OCI-LY7 (cell line): ENCODE results near the gene MCUB. TPM values are rescaled to one million over a fixed set of nuclear protein-coding genes. Genes with fewer than 3 reads are reported as not detected.

ENCODE experiments used
- Bru-seq: library from RNA; stranded (reverse); fragments of 400-500 nt; gene quantifications from one replicate; lab custom pipeline; 2021; lab: Mats Ljungman, UMichigan
- BruChase-seq, 2 experiments: library from RNA; stranded (reverse); fragments of 400-500 nt; gene quantifications; one replicate each; lab custom pipeline; 2021; lab: Mats Ljungman, UMichigan
- BruUV-seq: library from RNA; stranded (reverse); fragments of 400-500 nt; replicated peaks from 2 replicates; lab custom pipeline; 2021; lab: Mats Ljungman, UMichigan
- CTCF ChIA-PET: fragments of 300-600 bp; sonication (Branson Sonifier 250); formaldehyde crosslinking; loops from one replicate; lab custom pipeline; 2022; ENCODE audit warnings: antibody characterized with exemption; ENCODE audit not compliant: unreplicated experiment; lab: Charles Lee
- POLR2A ChIA-PET: fragments of 300-600 bp; sonication (Branson Sonifier 250); formaldehyde crosslinking; loops from one replicate; lab custom pipeline; 2022; ENCODE audit warnings: antibody characterized with exemption; lab: Charles Lee
- DNase-seq: peaks from one replicate; pipeline ENCODE4 v3.0.0-alpha.2; 2015; ENCODE audit warnings: low spot score
- H2AFZ ChIP-seq: fragments of 200-600 bp; sonication (generic), shearing (Covaris generic); 2 replicates; pipeline ENCODE4 v1.6.1; 2014; ENCODE audit warnings: mild to moderate bottlenecking, antibody characterized with exemption, low read length, moderate library complexity
- H3K27ac ChIP-seq: fragments of 200-600 bp; sonication (generic); 2 replicates; pipeline ENCODE4 v1.5.1; 2014; ENCODE audit warnings: mixed run types, low read depth, mild to moderate bottlenecking, moderate library complexity, low read length, inconsistent platforms; ENCODE audit not compliant: poor library complexity, severe bottlenecking
- H3K36me3 ChIP-seq: fragments of 200-600 bp; sonication (generic); 2 replicates; pipeline ENCODE4 v1.6.1; 2014; ENCODE audit warnings: mild to moderate bottlenecking, antibody characterized with exemption, low read length, moderate library complexity, mixed read lengths; ENCODE audit not compliant: insufficient read depth
- H3K4me1 ChIP-seq: fragments of 200-600 bp; sonication (generic); 2 replicates; pipeline ENCODE4 v1.5.1; 2014; ENCODE audit warnings: mild to moderate bottlenecking, low read length; ENCODE audit not compliant: insufficient read depth, poor library complexity, severe bottlenecking
- H3K4me2 ChIP-seq: fragments of 200-600 bp; sonication (generic); 2 replicates; pipeline ENCODE4 v1.6.1; 2014; ENCODE audit warnings: mild to moderate bottlenecking, low read length
- H3K4me3 ChIP-seq: fragments of 200-600 bp; sonication (generic); 2 replicates; pipeline ENCODE4 v1.5.1; 2014; ENCODE audit warnings: mild to moderate bottlenecking, low read depth, low read length; ENCODE audit not compliant: poor library complexity, severe bottlenecking
- H3K79me2 ChIP-seq: fragments of 200-600 bp; sonication (generic); 2 replicates; pipeline ENCODE4 v1.6.1; 2016; ENCODE audit warnings: low read depth, mild to moderate bottlenecking, low read length, moderate library complexity, mixed read lengths; ENCODE audit not compliant: insufficient read depth
- H3K9me2 ChIP-seq: fragments of 200-600 bp; sonication (generic); 2 replicates; pipeline ENCODE4 v1.6.1; 2016; ENCODE audit warnings: mild to moderate bottlenecking, low read length, mixed read lengths; ENCODE audit not compliant: insufficient read depth
- H3K9me3 ChIP-seq: fragments of 200-600 bp; sonication (generic); 2 replicates; pipeline ENCODE4 v1.6.1; 2014; ENCODE audit warnings: mild to moderate bottlenecking, mixed run types, low read length, mixed read lengths
- H4K20me1 ChIP-seq: fragments of 200-600 bp; sonication (generic); 2 replicates; pipeline ENCODE4 v1.6.1; 2014; ENCODE audit warnings: mild to moderate bottlenecking, antibody characterized with exemption, low read length, moderate library complexity, mixed read lengths; ENCODE audit not compliant: insufficient read depth
- CTCF ChIP-seq: fragments of 200-600 bp; sonication (generic); conservative IDR thresholded peaks from 2 replicates; pipeline ENCODE4 v1.5.1; 2014; ENCODE audit warnings: mild to moderate bottlenecking, antibody characterized with exemption, low read length, moderate library complexity, mixed read lengths
- EZH2phosphoT487 ChIP-seq: fragments of 200-600 bp; sonication (generic); IDR thresholded peaks from 2 replicates; pipeline ENCODE4 v1.6.1; 2018; ENCODE audit warnings: low read depth, borderline replicate concordance, mild to moderate bottlenecking, mixed run types, antibody characterized with exemption, low read length, moderate library complexity, mixed read lengths
- intact Hi-C: fragments of 100-400 bp; cut with micrococcal nuclease; formaldehyde crosslinking; loops from one replicate; pipeline ENCODE4 v1.10.0; 2022; ENCODE audit not compliant: unreplicated experiment
- long read RNA-seq: library from polyadenylated mRNA; stranded (forward); transcript quantifications from one replicate; pipeline ENCODE4 v2.0.0, GENCODE V29; 2022
- total RNA-seq, 2 experiments: library from RNA; depleted of rRNA in 1 of 2; stranded (reverse); fragments of >200 nt in 1 of 2; shearing (Covaris generic) in 1 of 2; gene quantifications; 2 replicates each; pipeline ENCODE4 v1.2.3, GENCODE V29; 2014 to 2022

MCUB gene
- total RNA-seq (2014; rRNA removed; shearing (Covaris generic)) (39.1 and 40.3 TPM in 2 replicates), total RNA-seq (2022) (64.4 and 67.8 TPM in 2 replicates), Bru-seq, nascent RNA (percentile 86 among the genes with signal in this experiment), BruChase-seq, experiment 1, labeled RNA remaining after a 6-hour chase (percentile 80 among the genes with signal in this experiment), BruChase-seq, experiment 2, labeled RNA remaining after a 2-hour chase (percentile 75 among the genes with signal in this experiment)
- long read RNA-seq, transcript MCUB-201 (8 exons, 2,278 nt): major isoform, 152 of 173 reads
- long read RNA-seq, partial matches to known transcripts: 5 of 173 reads
- long read RNA-seq, other reads (novel, unspliced or antisense): 15 of 173 reads

GRCh38 chr4:109559983-109560686 is at the start of gene MCUB:
MCUB (plus strand) TSS chr4:109560246; CDS start chr4:109560338, 92 bp downstream.
- Histone ChIP-seq H3K4me3 (peak within 1 kb of the TSS; percentile 76), H2AFZ (peak within 1 kb of the TSS; percentile 94; the same call in 1 of the 2 replicates), H3K27ac (peak within 1 kb of the TSS; percentile 87), H3K36me3 (peaks cover 17% of the 10 kb centered on the region), H3K9me2 (no peaks in the 10 kb centered on the region), H3K79me2 (peaks cover 43% of the 10 kb centered on the region), H3K4me2 (peak within 1 kb of the TSS; percentile 76), H3K9me3 (no peaks in the 10 kb centered on the region), H3K4me1 (peaks cover 44% of the 10 kb centered on the region), H4K20me1 (peaks cover 22% of the 10 kb centered on the region; the same call in 1 of the 2 replicates)
- no peak for TF ChIP-seq CTCF
- peak; percentile 95 for DNase-seq
- POLR2A ChIA-PET: interaction anchor here (0.7 to 1.8 kb wide), 7 partner anchors 12 to 148 kb away, joined by 3 to 8 read pairs (median 5); no protein-coding TSS in a partner anchor
- CTCF ChIA-PET: no interaction called here
- BruUV-seq: no TSS peak
- intact Hi-C loops: loop anchor here (1.0 to 10.0 kb wide), 5 partner anchors 92 to 635 kb away; partner anchors contain the start of genes ELOVL6, GAR1 and SEC24B

GRCh38 chr4:109510687-109511086 is 49.4 kb upstream of the MCUB start:
- Histone ChIP-seq H2AFZ (no peak overlapping the region), H4K20me1 (no peaks in the 10 kb centered on the region), H3K36me3 (peaks cover 30% of the 10 kb centered on the region), H3K4me1 (no peaks in the 10 kb centered on the region), H3K9me3 (no peaks in the 10 kb centered on the region), H3K27ac (no peak overlapping the region), H3K4me3 (no peak overlapping the region), H3K79me2 (no peaks in the 10 kb centered on the region), H3K9me2 (no peaks in the 10 kb centered on the region), H3K4me2 (no peak overlapping the region)
- intact Hi-C loops: no loop called here
- ChIA-PET POLR2A (interaction anchor here (0.6 to 1.8 kb wide), 3 partner anchors 8 to 19 kb away, joined by 4 read pairs; no protein-coding TSS in a partner anchor), CTCF (no interaction called here)
- DNase-seq: no peak
- BruUV-seq: no TSS peak
- TF ChIP-seq EZH2phosphoT487 (no peak), CTCF (no peak)
